Ovary (tissue), 9 donors: ENCODE data around the gene CARD10. TPM values are rescaled to one million over a fixed set of nuclear protein-coding genes. Genes with fewer than 3 reads are reported as not detected.

Source experiments
- DNase-seq, 5 donors: peaks; one replicate each; pipeline ENCODE4 v3.0.0-alpha.2; 2019 to 2020
- H3K27ac ChIP-seq, 2 donors: fragments of 200-600 bp; one replicate each; pipeline versions ENCODE4 v1.5.1 to v1.8.0; 2019 to 2022
- H3K27me3 ChIP-seq: fragments of 200-600 bp; one replicate; pipeline ENCODE4 v1.8.0; 2022
- H3K36me3 ChIP-seq: fragments of 200-600 bp; sonication (generic); one replicate; pipeline ENCODE4 v1.5.1; 2019
- H3K4me1 ChIP-seq: one replicate; pipeline ENCODE4 v1.8.1; 2013; ENCODE audit warnings: mild to moderate bottlenecking, moderate library complexity; ENCODE audit not compliant: insufficient read depth
- H3K4me3 ChIP-seq: fragments of 200-600 bp; sonication (generic); one replicate; pipeline ENCODE4 v1.5.1; 2017
- H3K9me3 ChIP-seq, 2 donors: fragments of 200-600 bp in 1 of 2; sonication (generic) in 1 of 2; one replicate each; pipeline versions ENCODE4 v1.5.1 to v1.8.1; 2013 to 2019; ENCODE audit warnings: mild to moderate bottlenecking in 1 of 2, moderate library complexity in 1 of 2
- CTCF ChIP-seq, 3 donors: fragments of 450-650 bp in 2 of 3; fragments of 200-600 bp in 1 of 3; IDR thresholded peaks; one replicate each; pipeline versions ENCODE4 v1.5.1 to v1.8.0; 2016 to 2022; ENCODE audit warnings: antibody characterized with exemption in 3 of 3, mild to moderate bottlenecking in 1 of 3
- EP300 ChIP-seq: sonication (generic); formaldehyde crosslinking; IDR thresholded peaks from one replicate; pipeline ENCODE4 v1.6.1; 2017; ENCODE audit warnings: antibody characterized with exemption
- POLR2A ChIP-seq: fragments of 450-650 bp; IDR thresholded peaks from one replicate; pipeline ENCODE4 v1.6.1; 2017; ENCODE audit warnings: antibody characterized with exemption, mild to moderate bottlenecking, moderate library complexity
- WGBS, 3 donors: extraction: QIAGEN DNeasy Blood & Tissue Kit in 1 of 3; methylation state at CpG; one replicate each; pipeline versions ENCODE4 v1.1.5 to v1.1.7; 2013 to 2017; 5-methylcytosine and 5-hydroxymethylcytosine counted together
- intact Hi-C, 4 donors: fragments of 100-400 bp; cut with DNase I; formaldehyde crosslinking; loops; one replicate each; pipeline versions ENCODE4 v1.11.0 to v1.15.1; 2022 to 2023
- polyA plus RNA-seq, 2 donors: library from polyadenylated mRNA; stranded (reverse); fragments of 200-250 nt in 1 of 2; fragments of 350-450 nt in 1 of 2; fragmentation: Illumina TruSeq in 1 of 2; extraction: RNeasy Lipid Tissue Mini Kit (QIAGEN cat#74804) in 1 of 2; gene quantifications; one replicate each; pipeline ENCODE4 v1.2.3, GENCODE V29; 2013 to 2014
- total RNA-seq, 7 donors: library from RNA; depleted of rRNA in 2 of 7; stranded (reverse); fragments of >200 nt in 2 of 7; fragmentation: NEBNext Ultra II Directional in 3 of 7; extraction: Animal tissue kit (Norgen Biotek cat#: 25700) in 3 of 7; gene quantifications; one replicate each; pipeline versions ENCODE4 v1.1.0 to v1.2.4, GENCODE V29; 2016 to 2023
- donor health status: DM: no; HTN: no; CAD: no; lungs with moderate emphysema.
- donor health status: DM: no; HTN: no; CAD: no.
- donor health status: Bipolar disorder and iron deficiency.
- donor health status: DM: yes; HTN: yes; CAD: no.
- donor health status: DM: no; HTN: no; CAD: no.
- donor health status: DM: yes; HTN: yes; CAD: no.

Gene CARD10
- total and polyA plus RNA-seq, 9 donors = 0.72 to 13.6 (median 9.6) TPM

GRCh38 chr22:37476389-37477329 lies 42.6 kb downstream of the CARD10 start:
- Histone ChIP-seq H3K27me3 (no peaks in the 10 kb centered on the region), H3K4me3 (no peak overlapping the region), H3K36me3 (no peaks in the 10 kb centered on the region), H3K4me1 (no peaks in the 10 kb centered on the region), H3K27ac (no peak overlapping the region), H3K9me3 (no peaks in the 10 kb centered on the region)
- intact Hi-C loops = no loop called here
- TF ChIP-seq EP300 (no peak), POLR2A (no peak), CTCF (IDR thresholded peaks at IDR 0.05) (no peak)
- WGBS, 3 donors = 55 to 65% (median 58%) methylated on average over 14 of the region's 14 CpGs
- no peak for DNase-seq

GRCh38 chr22:37474447-37475090 lies 44.6 kb downstream of the CARD10 start:
- WGBS, 3 donors = 53 to 68% (median 57%) methylated on average over 11 of the region's 11 CpGs
- intact Hi-C loops = no loop called here
- Histone ChIP-seq H3K36me3 (no peaks in the 10 kb centered on the region), H3K4me1 (no peaks in the 10 kb centered on the region), H3K9me3 (no peaks in the 10 kb centered on the region), H3K27ac (no peak overlapping the region), H3K27me3 (no peaks in the 10 kb centered on the region), H3K4me3 (no peak overlapping the region)
- DNase-seq = no peak
- TF ChIP-seq POLR2A (no peak), EP300 (no peak), CTCF (IDR thresholded peaks at IDR 0.05) (no peak)

GRCh38 chr22:37473437-37473946 lies 45.7 kb downstream of the CARD10 start:
- no peak for DNase-seq
- TF ChIP-seq CTCF (IDR thresholded peaks at IDR 0.05) (no peak), EP300 (no peak), POLR2A (no peak)
- Histone ChIP-seq H3K27me3 (no peaks in the 10 kb centered on the region), H3K27ac (no peak overlapping the region), H3K36me3 (no peaks in the 10 kb centered on the region), H3K9me3 (no peaks in the 10 kb centered on the region), H3K4me1 (no peaks in the 10 kb centered on the region), H3K4me3 (no peak overlapping the region)
- intact Hi-C loops = no loop called here
- WGBS, 3 donors = 62 to 68% (median 64%) methylated on average over 8 of the region's 8 CpGs

GRCh38 chr22:37472418-37473006 lies 46.7 kb downstream of the CARD10 start:
- WGBS, 3 donors = 18 to 23% (median 22%) methylated on average over 8 of the region's 8 CpGs
- no peaks in the 10 kb centered on the region for H3K36me3 ChIP-seq
- no peaks in the 10 kb centered on the region for H3K4me1 ChIP-seq
- H3K27ac ChIP-seq = no peak overlapping the region
- H3K4me3 ChIP-seq = no peak overlapping the region
- intact Hi-C loops = no loop called here
- no peaks in the 10 kb centered on the region for H3K27me3 ChIP-seq
- H3K9me3 ChIP-seq = no peaks in the 10 kb centered on the region
- TF ChIP-seq POLR2A (no peak), EP300 (no peak), CTCF (IDR thresholded peaks at IDR 0.05) (no peak)
- DNase-seq = no peak
